ENCODE results near the gene SLC5A1.

The SLC5A1 gene

GRCh38 chr22:32023251-32023827, 19.7 kb upstream of the SLC5A1 start:
- no peak for TF ChIP-seq Cebpa-rat (IDR thresholded peaks at IDR 0.05)
- Histone ChIP-seq H3K36me3 (no peaks in the 10 kb centered on the region), H3K4me2 (no peak overlapping the region), H3K4me1 (no peaks in the 10 kb centered on the region), H3K4me3 (no peak overlapping the region), H3K27me3 (no peaks in the 10 kb centered on the region), H3K27ac (no peak overlapping the region), H4K20me1 (no peaks in the 10 kb centered on the region), H3K9me3 (no peaks in the 10 kb centered on the region), H3K9ac (no peak overlapping the region)

DNA sequence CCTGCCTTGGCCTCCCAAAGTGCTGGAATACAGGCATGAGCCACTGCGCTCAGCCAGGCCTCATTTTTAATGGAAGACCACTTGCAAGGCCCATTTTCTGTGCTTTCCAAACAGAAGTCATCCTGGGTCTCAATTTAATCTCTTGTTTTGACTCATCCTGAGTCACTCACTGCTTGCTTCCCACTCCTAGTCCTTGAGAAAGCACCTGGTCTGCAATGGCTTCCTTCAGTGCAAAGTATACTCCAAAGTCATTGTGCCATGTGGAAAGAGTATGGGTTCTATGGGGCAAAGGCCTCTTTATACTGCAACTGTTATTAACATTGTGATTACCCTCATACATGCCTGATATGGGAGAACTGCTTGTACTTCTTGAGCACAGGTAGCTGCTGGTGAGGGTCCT, 18.3 kb upstream of the SLC5A1 start:
- no peak overlapping the region for H3K4me2 ChIP-seq
- TF ChIP-seq Cebpa-rat (IDR thresholded peaks at IDR 0.05) = no peak
- no peak overlapping the region for H3K4me3 ChIP-seq
- H3K4me1 ChIP-seq = no peaks in the 10 kb centered on the region
- H3K27ac ChIP-seq = no peak overlapping the region
- no peaks in the 10 kb centered on the region for H4K20me1 ChIP-seq
- no peaks in the 10 kb centered on the region for H3K9me3 ChIP-seq
- no peak overlapping the region for H3K9ac ChIP-seq
- no peaks in the 10 kb centered on the region for H3K36me3 ChIP-seq
- H3K27me3 ChIP-seq = no peaks in the 10 kb centered on the region

GRCh38 chr22:32030518-32031247, 12.4 kb upstream of the SLC5A1 start:
- H3K4me3 ChIP-seq = no peak overlapping the region
- no peak for TF ChIP-seq Cebpa-rat (IDR thresholded peaks at IDR 0.05)
- H3K4me2 ChIP-seq = no peak overlapping the region
- no peaks in the 10 kb centered on the region for H3K27me3 ChIP-seq
- no peaks in the 10 kb centered on the region for H3K36me3 ChIP-seq
- H3K4me1 ChIP-seq = no peaks in the 10 kb centered on the region
- H3K9ac ChIP-seq = no peak overlapping the region
- no peak overlapping the region for H3K27ac ChIP-seq
- no peaks in the 10 kb centered on the region for H3K9me3 ChIP-seq
- H4K20me1 ChIP-seq = no peaks in the 10 kb centered on the region

DNA sequence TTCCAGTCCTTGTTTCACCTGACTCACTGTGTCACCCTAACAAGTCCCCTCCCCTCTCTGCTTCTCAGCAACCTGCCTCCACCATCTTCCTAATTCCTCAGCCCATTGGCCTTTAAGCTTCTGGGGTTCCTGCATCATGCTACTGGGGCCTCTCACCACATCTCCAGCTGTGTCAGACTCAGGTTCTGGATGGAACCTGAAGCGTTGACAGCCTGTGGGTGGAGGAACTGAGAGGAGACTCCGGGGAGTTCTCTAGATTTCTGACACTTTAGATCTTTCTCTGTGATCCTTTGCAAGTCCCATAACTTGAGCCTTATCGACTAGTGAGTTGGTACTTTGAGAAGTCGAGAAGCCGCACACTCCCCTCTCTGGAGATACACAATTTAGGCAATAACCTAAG, 11.6 kb upstream of the SLC5A1 start:
- H3K9ac ChIP-seq = no peak overlapping the region
- H3K36me3 ChIP-seq = no peaks in the 10 kb centered on the region
- no peak overlapping the region for H3K4me3 ChIP-seq
- H4K20me1 ChIP-seq = no peaks in the 10 kb centered on the region
- H3K4me2 ChIP-seq = no peak overlapping the region
- no peak for TF ChIP-seq Cebpa-rat (IDR thresholded peaks at IDR 0.05)
- H3K27me3 ChIP-seq = no peaks in the 10 kb centered on the region
- H3K27ac ChIP-seq = no peak overlapping the region
- H3K4me1 ChIP-seq = no peaks in the 10 kb centered on the region
- H3K9me3 ChIP-seq = no peaks in the 10 kb centered on the region

DNA sequence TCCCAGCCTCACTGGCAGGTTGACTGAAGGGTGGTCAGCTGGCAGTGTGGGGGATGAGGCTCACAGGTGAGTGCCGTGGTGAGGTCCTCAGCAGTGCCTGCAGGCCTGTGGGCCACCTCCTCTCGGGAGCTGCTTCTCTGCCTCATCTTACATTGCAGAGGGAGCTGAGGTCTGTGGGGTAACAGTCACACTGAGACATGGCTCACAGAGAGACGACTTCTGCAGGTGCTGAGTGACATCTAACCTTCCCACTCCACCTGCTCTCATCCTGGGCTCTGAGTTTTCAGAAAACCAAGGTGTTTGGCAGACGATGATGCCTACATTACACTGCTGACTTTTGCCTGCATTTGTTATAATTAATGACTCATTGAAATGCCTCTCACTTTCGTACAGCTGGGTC, 8.8 kb upstream of the SLC5A1 start:
- no peak overlapping the region for H3K4me2 ChIP-seq
- TF ChIP-seq Cebpa-rat (IDR thresholded peaks at IDR 0.05) = no peak

DNA sequence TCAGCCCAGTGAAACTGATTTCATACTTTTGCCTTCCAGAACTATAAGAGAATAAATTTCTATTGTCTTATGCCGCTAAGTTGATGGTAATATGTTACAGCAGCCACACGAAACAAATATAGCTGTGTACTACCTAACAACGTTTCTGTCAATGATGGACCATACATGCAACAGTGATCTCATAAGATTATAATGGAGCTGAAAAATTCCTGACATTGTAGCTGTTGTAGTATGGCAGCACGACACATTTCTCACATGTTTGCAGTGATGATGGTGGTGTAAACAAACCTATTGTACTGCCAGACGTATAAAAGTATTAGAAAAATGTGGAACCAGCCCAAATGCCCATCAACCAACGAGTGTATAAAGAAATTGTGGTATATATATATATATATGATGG, 5.8 kb upstream of the SLC5A1 start:
- no peak overlapping the region for H3K9ac ChIP-seq
- H3K4me3 ChIP-seq = no peak overlapping the region
- no peaks in the 10 kb centered on the region for H4K20me1 ChIP-seq
- H3K9me3 ChIP-seq = no peaks in the 10 kb centered on the region
- no peak overlapping the region for H3K4me2 ChIP-seq
- no peak for TF ChIP-seq Cebpa-rat (IDR thresholded peaks at IDR 0.05)
- H3K4me1 ChIP-seq = no peaks in the 10 kb centered on the region
- no peak overlapping the region for H3K27ac ChIP-seq
- H3K27me3 ChIP-seq = no peaks in the 10 kb centered on the region
- H3K36me3 ChIP-seq = no peaks in the 10 kb centered on the region

More for the DNA sequence above, 8.8 kb upstream of the SLC5A1 start:
- no peak overlapping the region for H3K27ac ChIP-seq
- no peak overlapping the region for H3K4me3 ChIP-seq
- no peaks in the 10 kb centered on the region for H3K27me3 ChIP-seq
- no peaks in the 10 kb centered on the region for H4K20me1 ChIP-seq
- H3K4me1 ChIP-seq = no peaks in the 10 kb centered on the region
- no peaks in the 10 kb centered on the region for H3K9me3 ChIP-seq
- H3K9ac ChIP-seq = no peak overlapping the region
- H3K36me3 ChIP-seq = no peaks in the 10 kb centered on the region

- Histone ChIP-seq H3K9ac (no peak overlapping the region), H3K4me1 (no peaks in the 10 kb centered on the region), H3K27ac (no peak overlapping the region), H3K9me3 (no peaks in the 10 kb centered on the region), H4K20me1 (no peaks in the 10 kb centered on the region), H3K4me3 (no peak overlapping the region), H3K27me3 (no peaks in the 10 kb centered on the region), H3K36me3 (no peaks in the 10 kb centered on the region), H3K4me2 (no peak overlapping the region)
- TF ChIP-seq Cebpa-rat (IDR thresholded peaks at IDR 0.05) = no peak
These were observed 2.6 kb upstream of the SLC5A1 start for GRCh38 chr22:32040324-32040904.

DNA sequence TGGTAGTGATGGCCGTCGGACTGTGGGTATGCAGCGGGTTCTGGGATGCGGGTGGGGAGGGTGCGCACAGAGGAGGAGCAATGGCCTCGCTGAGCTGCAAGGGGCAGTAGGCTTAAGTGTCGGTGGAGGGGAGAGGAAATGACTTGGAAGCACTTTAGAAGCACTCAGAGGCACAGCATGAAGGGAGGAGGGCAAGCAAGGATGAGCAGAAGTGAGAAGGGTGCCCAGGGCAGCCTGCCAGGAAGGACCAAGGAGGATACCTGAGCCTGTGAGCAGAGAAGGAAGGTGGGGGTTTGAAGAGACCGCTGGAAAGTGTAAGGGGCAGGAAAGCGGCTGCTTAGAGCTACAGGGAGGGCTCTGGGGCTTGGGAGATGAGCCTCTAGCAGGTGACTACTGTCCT, 330 bp downstream of the SLC5A1 start:
- H3K36me3 ChIP-seq = no peaks in the 10 kb centered on the region
- H4K20me1 ChIP-seq = no peaks in the 10 kb centered on the region
- H3K27me3 ChIP-seq = no peaks in the 10 kb centered on the region
- no peak overlapping the region for H3K4me3 ChIP-seq
- no peak overlapping the region for H3K4me2 ChIP-seq
- TF ChIP-seq Cebpa-rat (IDR thresholded peaks at IDR 0.05) = no peak
- no peak overlapping the region for H3K9ac ChIP-seq
- no peaks in the 10 kb centered on the region for H3K4me1 ChIP-seq
- H3K9me3 ChIP-seq = no peaks in the 10 kb centered on the region
- H3K27ac ChIP-seq = no peak overlapping the region

GRCh38 chr22:32044477-32044876, 1.4 kb downstream of the SLC5A1 start:
- Histone ChIP-seq H3K4me1 (no peaks in the 10 kb centered on the region), H3K27ac (no peak overlapping the region), H3K4me3 (no peak overlapping the region), H3K4me2 (no peak overlapping the region), H4K20me1 (no peaks in the 10 kb centered on the region), H3K9me3 (no peaks in the 10 kb centered on the region), H3K27me3 (no peaks in the 10 kb centered on the region), H3K36me3 (no peaks in the 10 kb centered on the region), H3K9ac (no peak overlapping the region)
- TF ChIP-seq Cebpa-rat (IDR thresholded peaks at IDR 0.05) = no peak

GRCh38 chr22:32044913-32045312, 1.9 kb downstream of the SLC5A1 start:
- H4K20me1 ChIP-seq = no peaks in the 10 kb centered on the region
- H3K27ac ChIP-seq = no peak overlapping the region
- H3K9me3 ChIP-seq = no peaks in the 10 kb centered on the region
- H3K4me2 ChIP-seq = no peak overlapping the region
- no peak overlapping the region for H3K9ac ChIP-seq
- H3K4me1 ChIP-seq = no peaks in the 10 kb centered on the region
- no peaks in the 10 kb centered on the region for H3K36me3 ChIP-seq
- H3K27me3 ChIP-seq = no peaks in the 10 kb centered on the region
- no peak for TF ChIP-seq Cebpa-rat (IDR thresholded peaks at IDR 0.05)
- H3K4me3 ChIP-seq = no peak overlapping the region

Data from BLaER1 (cell line).